Daoy (cell line): ENCODE measurements around the gene OR4N2. TPM values are rescaled to one million over a fixed set of nuclear protein-coding genes. Genes with fewer than 3 reads are reported as not detected.
A peak's percentile ranks its signal among the peaks of the same experiment; 100 is the strongest.
"Not testable (repeated sequence)": the region's sequence is repeated elsewhere in the genome, so short reads cannot be mapped to it uniquely, and the experiment has no call there.

Experiments used
- DNase-seq: peaks from one replicate; pipeline ENCODE4 v3.0.0-alpha.2; 2015; ENCODE audit warnings: low read depth
- total RNA-seq: library from RNA; depleted of rRNA; stranded (reverse); fragments of >200 nt; shearing (Covaris generic); gene quantifications from 2 replicates; pipeline ENCODE4 v1.2.3, GENCODE V29; 2014; rRNA removed

The OR4N2 gene
- total RNA-seq, result not detected in 2 replicates

GRCh38 chr14:19803470-19803869 lies at the start of gene OR4N2:
Gene OR4N2 (plus strand): TSS chr14:19803770. CDS start chr14:19827449, 23,679 bp downstream.
- not testable (repeated sequence) for DNase-seq

- DNase-seq, result no peak
Observed at GRCh38 chr14:19754172-19754571, 49.4 kb upstream of the OR4N2 start.

GRCh38 chr14:19771491-19771890 lies 32.1 kb upstream of the OR4N2 start:
- not testable (repeated sequence) for DNase-seq

- DNase-seq, result no peak
Observed at GRCh38 chr14:19771895-19772430, 31.6 kb upstream of the OR4N2 start.

GRCh38 chr14:19772454-19772853 lies 31.1 kb upstream of the OR4N2 start:
- DNase-seq, result not testable (repeated sequence)

GRCh38 chr14:19773204-19773603 lies 30.4 kb upstream of the OR4N2 start, which contains the start of gene OR4M1:
Gene OR4M1 (plus strand): TSS chr14:19773504. CDS start chr14:19780323, 6,819 bp downstream.
- DNase-seq, result not testable (repeated sequence)

GRCh38 chr14:19775587-19775986 lies 28.0 kb upstream of the OR4N2 start:
- DNase-seq, result no peak

GRCh38 chr14:19785848-19786247 lies 17.7 kb upstream of the OR4N2 start:
- DNase-seq, result not testable (repeated sequence)

- DNase-seq, result not testable (repeated sequence)
Observed at GRCh38 chr14:19787318-19787717, 16.3 kb upstream of the OR4N2 start.

- DNase-seq, result not testable (repeated sequence)
Observed at GRCh38 chr14:19788150-19788549, 15.4 kb upstream of the OR4N2 start.

- not testable (repeated sequence) for DNase-seq
Observed at GRCh38 chr14:19796520-19797108, 7.0 kb upstream of the OR4N2 start.

- no peak for DNase-seq
Observed at GRCh38 chr14:19799880-19800279, 3.7 kb upstream of the OR4N2 start.

GRCh38 chr14:19800282-19801117 lies 3.1 kb upstream of the OR4N2 start:
- no peak for DNase-seq

GRCh38 chr14:19801118-19801464 lies 2.5 kb upstream of the OR4N2 start:
- DNase-seq, result no peak

- DNase-seq, result peak; percentile 48
Observed at GRCh38 chr14:19813171-19813920, 9.8 kb downstream of the OR4N2 start.

GRCh38 chr14:19819879-19820278 lies 16.3 kb downstream of the OR4N2 start:
- not testable (repeated sequence) for DNase-seq

GRCh38 chr14:19821016-19821415 lies 17.4 kb downstream of the OR4N2 start:
- not testable (repeated sequence) for DNase-seq

GRCh38 chr14:19823178-19823577 lies 19.6 kb downstream of the OR4N2 start:
- DNase-seq, result peak; percentile 46

GRCh38 chr14:19823765-19824164 lies 20.2 kb downstream of the OR4N2 start:
- peak; percentile 89 for DNase-seq

GRCh38 chr14:19827626-19828244 lies 24.2 kb downstream of the OR4N2 start:
- DNase-seq, result not testable (repeated sequence)

GRCh38 chr14:19828314-19828713 lies 24.7 kb downstream of the OR4N2 start:
- no peak for DNase-seq
